Heart right ventricle (tissue), 16 donors: ENCODE data around the gene ACBD7. TPM values are rescaled to one million over a fixed set of nuclear protein-coding genes. Genes with fewer than 3 reads are reported as not detected.

Source experiments
- ATAC-seq, 8 donors: fragments of 200-7000 bp; cut with Tn5 transposase; one replicate each; pipeline ENCODE4 v1.9.1; 2020; ENCODE audit warnings: mild to moderate bottlenecking in 8 of 8, moderate library complexity in 8 of 8, moderate number of reproducible peaks in 1 of 8
- DNase-seq, 2 donors: peaks; one replicate each; pipeline ENCODE4 v3.0.0-alpha.2; 2020
- H3K27ac ChIP-seq, 10 donors: fragments of 200-600 bp; sonication (generic) in 2 of 10; one replicate each; pipeline versions ENCODE4 v1.5.0 to v1.8.0; 2020 to 2022; ENCODE audit warnings: mild to moderate bottlenecking in 3 of 10
- H3K27me3 ChIP-seq, 7 donors: fragments of 200-600 bp; one replicate each; pipeline ENCODE4 v1.8.0; 2021 to 2022; ENCODE audit warnings: mild to moderate bottlenecking in 2 of 7
- H3K36me3 ChIP-seq, 9 donors: fragments of 200-600 bp; sonication (generic) in 1 of 9; one replicate each; pipeline versions ENCODE4 v1.5.0 to v1.8.0; 2020 to 2022; ENCODE audit warnings: mild to moderate bottlenecking in 2 of 9
- H3K4me1 ChIP-seq, 9 donors: fragments of 200-600 bp; sonication (generic) in 1 of 9; one replicate each; pipeline versions ENCODE4 v1.5.0 to v1.8.0; 2020 to 2022; ENCODE audit warnings: mild to moderate bottlenecking in 4 of 9
- H3K4me3 ChIP-seq, 10 donors: fragments of 200-600 bp; sonication (generic) in 2 of 10; one replicate each; pipeline versions ENCODE4 v1.5.0 to v1.8.0; 2020 to 2022; ENCODE audit warnings: mild to moderate bottlenecking in 7 of 10, moderate library complexity in 2 of 10
- H3K9me3 ChIP-seq, 11 donors: fragments of 200-600 bp in 10 of 11; sonication (generic) in 2 of 11; one replicate each; pipeline versions ENCODE4 v1.5.0 to v1.8.0; 2013 to 2022; ENCODE audit warnings: mild to moderate bottlenecking in 2 of 11, control low read depth in 1 of 11, moderate library complexity in 1 of 11
- CTCF ChIP-seq, 9 donors: fragments of 200-600 bp; sonication (generic) in 2 of 9; IDR thresholded peaks; one replicate each; pipeline versions ENCODE4 v1.5.0 to v1.8.0; 2021 to 2022; ENCODE audit warnings: antibody characterized with exemption in 9 of 9, mild to moderate bottlenecking in 5 of 9, moderate library complexity in 1 of 9
- WGBS, 2 donors: extraction: QIAGEN DNeasy Blood & Tissue Kit; methylation state at CpG; one replicate each; pipeline ENCODE4 v1.1.7; 2013; ENCODE audit warnings: inconsistent platforms in 1 of 2; 5-methylcytosine and 5-hydroxymethylcytosine counted together
- intact Hi-C, 10 donors: fragments of 100-400 bp; cut with DNase I; formaldehyde crosslinking; loops; one replicate each; pipeline versions ENCODE4 v1.11.1 to v1.14.2; 2022
- polyA plus RNA-seq, 2 donors: library from polyadenylated mRNA; stranded (reverse); fragments of 200-250 nt; gene quantifications; one replicate each; pipeline ENCODE4 v1.2.3, GENCODE V29; 2013
- total RNA-seq, 10 donors: library from RNA; stranded (reverse); fragmentation: NEBNext Ultra II Directional in 3 of 10; extraction: Animal tissue kit (Norgen Biotek cat#: 25700) in 3 of 10; gene quantifications; one replicate each; pipeline versions ENCODE4 v1.2.1 to v1.2.4, GENCODE V29; 2021 to 2023
- donor health status: Arrhythmogenic right ventricular cardiomyopathy.
- donor health status: ischemic (EF 13 %, LVEDD 7.1; RV severe dilation, severe dysfunction).
- donor health status: healthy with polysubstance abuse.
- donor health status: DM: no; HTN: yes; CAD: no.
- donor health status: DM: no; HTN: no; CAD: no.
- donor health status: ischemic (EF 25% LVEDD 6.9; RV normal size, moderate dysfunction).
- donor health status: ischemic (EF 25% LVEDD 5.7; RV mildly dilated, moderate dysfunction).
- donor health status: healthy.
- donor health status: DM: yes; HTN: yes; CAD: no.
- donor health status: Ischemic cardiomyopathy.
- donor health status: ischemic (EF 35%, LVEDD 5.7; RV mildly dilated, moderate dysfunction).
- donor health status: nonischemic (EF 11% LVEDD 7.7; RV severe dilation, severe dysfunction).
- donor health status: DM: yes; HTN: yes; CAD: no.
- donor health status: PGD.
- donor health status: ischemic (EF 29% LVEDD 5.4; RV normal size, mild dysfunction).
- donor health status: nonischemic (EF 23%, LVEDD 6.1; RV moderate dilation, normal function).

Gene ACBD7
- total and polyA plus RNA-seq, 12 donors = 0.03 to 0.23 TPM; not detected in 10

GRCh38 chr10:15118615-15119014 lies 30.0 kb upstream of the ACBD7 start:
- 86 to 94% methylated on average over 1 of the region's 1 CpG for WGBS, 2 donors

GRCh38 chr10:15116225-15116624 lies 27.6 kb upstream of the ACBD7 start:
- Histone ChIP-seq H3K27ac (no peak overlapping the region), H3K36me3 (peaks cover 0 to 100% (median 10%) of the 10 kb centered on the region in 9 donors), H3K4me3 (no peak overlapping the region), H3K27me3 (no peaks in the 10 kb centered on the region), H3K4me1 (no peaks in the 10 kb centered on the region), H3K9me3 (peaks cover 0 to 14% (median 0%) of the 10 kb centered on the region in 11 donors)
- intact Hi-C loops = loop anchor here in 1 of 10 donors (5.0 kb wide), 1 partner anchor 46 kb away; no protein-coding TSS in a partner anchor
- ATAC-seq (no peak), DNase-seq (no peak)
- WGBS, 2 donors = 86 to 93% methylated on average over 5 of the region's 5 CpGs
- no peak for TF ChIP-seq CTCF (IDR thresholded peaks at IDR 0.05)

More at GRCh38 chr10:15118615-15119014, 30.0 kb upstream of the ACBD7 start:
- no peaks in the 10 kb centered on the region for H3K27me3 ChIP-seq
- peaks cover 0 to 95% (median 13%) of the 10 kb centered on the region in 9 donors for H3K36me3 ChIP-seq
- DNase-seq (no peak), ATAC-seq (no peak)
- no peak overlapping the region for H3K4me3 ChIP-seq
- peaks cover 0 to 14% (median 0%) of the 10 kb centered on the region in 11 donors for H3K9me3 ChIP-seq
- no peak overlapping the region for H3K27ac ChIP-seq
- no peak for TF ChIP-seq CTCF (IDR thresholded peaks at IDR 0.05)
- intact Hi-C loops = loop anchor here in 1 of 10 donors (5.0 kb wide), 1 partner anchor 44 kb away; no protein-coding TSS in a partner anchor
- H3K4me1 ChIP-seq = no peaks in the 10 kb centered on the region

GRCh38 chr10:15113766-15114165 lies 25.2 kb upstream of the ACBD7 start:
- TF ChIP-seq CTCF (IDR thresholded peaks at IDR 0.05) = no peak
- no peaks in the 10 kb centered on the region for H3K27me3 ChIP-seq
- intact Hi-C loops = no loop called here

GRCh38 chr10:15112657-15113056 lies 24.1 kb upstream of the ACBD7 start:
- no peaks in the 10 kb centered on the region for H3K27me3 ChIP-seq
- no peak for TF ChIP-seq CTCF (IDR thresholded peaks at IDR 0.05)
- peaks cover 0 to 14% (median 0%) of the 10 kb centered on the region in 11 donors for H3K9me3 ChIP-seq

More at GRCh38 chr10:15113766-15114165, 25.2 kb upstream of the ACBD7 start:
- Histone ChIP-seq H3K27ac (no peak overlapping the region), H3K4me1 (no peaks in the 10 kb centered on the region), H3K9me3 (peaks cover 0 to 14% (median 0%) of the 10 kb centered on the region in 11 donors), H3K4me3 (no peak overlapping the region), H3K36me3 (peaks cover 0 to 100% (median 21%) of the 10 kb centered on the region in 9 donors)
- ATAC-seq (no peak), DNase-seq (no peak)
- 90 to 94% methylated on average over 4 of the region's 4 CpGs for WGBS, 2 donors

More at GRCh38 chr10:15112657-15113056, 24.1 kb upstream of the ACBD7 start:
- H3K4me1 ChIP-seq = no peaks in the 10 kb centered on the region
- no peak overlapping the region for H3K4me3 ChIP-seq
- WGBS, 2 donors = 92 to 94% methylated on average over 13 of the region's 13 CpGs
- H3K27ac ChIP-seq = no peak overlapping the region
- DNase-seq (no peak), ATAC-seq (no peak)
- peaks cover 0 to 100% (median 29%) of the 10 kb centered on the region in 9 donors for H3K36me3 ChIP-seq
- intact Hi-C loops = no loop called here
